Activated gamma-delta T cell (primary cell): ENCODE results near the gene QRFP.

ENCODE experiments used
- DNase-seq: peaks from one replicate; lab custom pipeline; 2025; lab: John Stamatoyannopoulos, UW

Gene QRFP

DNA sequence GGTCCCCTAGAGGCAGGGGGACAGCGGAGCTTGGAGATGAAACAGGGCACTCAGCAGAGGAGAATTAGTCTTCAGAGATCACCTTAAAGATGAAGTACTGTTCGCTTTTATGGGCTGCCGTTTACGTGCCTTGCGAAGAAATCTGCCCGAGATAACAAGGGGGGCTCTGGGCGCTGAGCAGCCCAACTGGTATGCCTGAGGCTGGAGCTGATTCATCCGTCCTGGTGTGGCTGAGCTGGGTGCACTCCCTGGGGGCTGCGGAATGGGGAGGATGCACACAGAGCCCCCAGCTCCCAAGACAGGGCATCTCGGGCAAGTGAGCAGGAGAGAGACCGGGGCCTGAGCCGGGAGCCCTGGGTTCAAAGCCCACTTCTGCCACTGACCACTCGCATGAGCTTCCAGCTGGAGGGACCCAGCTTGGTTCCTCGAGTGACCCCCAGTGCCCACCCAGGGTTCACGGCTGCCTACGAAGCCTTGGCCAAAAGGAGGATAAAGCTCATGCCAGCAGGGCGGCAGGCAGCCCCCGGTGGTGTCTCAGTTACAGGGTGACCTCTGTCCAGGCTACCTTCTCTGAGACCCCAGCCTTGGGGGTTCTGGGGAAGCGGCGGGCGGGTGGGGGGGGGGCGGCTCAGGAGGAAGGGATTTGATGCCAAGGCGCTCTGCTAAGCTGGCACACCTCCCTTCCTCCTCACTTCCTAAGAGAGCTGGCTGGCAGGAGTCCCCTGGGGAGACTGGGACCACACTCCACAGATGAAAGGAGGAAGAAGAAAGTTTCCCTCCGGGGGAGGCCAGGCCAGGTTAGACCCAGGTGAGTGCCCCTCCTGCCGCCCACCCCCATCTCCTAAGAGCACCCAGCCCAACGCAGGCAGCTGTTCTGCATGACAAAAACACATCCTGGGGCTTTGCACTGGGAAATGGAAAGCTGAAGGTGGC, 36.8 kb upstream of the QRFP start:
- DNase-seq = no peak

DNA sequence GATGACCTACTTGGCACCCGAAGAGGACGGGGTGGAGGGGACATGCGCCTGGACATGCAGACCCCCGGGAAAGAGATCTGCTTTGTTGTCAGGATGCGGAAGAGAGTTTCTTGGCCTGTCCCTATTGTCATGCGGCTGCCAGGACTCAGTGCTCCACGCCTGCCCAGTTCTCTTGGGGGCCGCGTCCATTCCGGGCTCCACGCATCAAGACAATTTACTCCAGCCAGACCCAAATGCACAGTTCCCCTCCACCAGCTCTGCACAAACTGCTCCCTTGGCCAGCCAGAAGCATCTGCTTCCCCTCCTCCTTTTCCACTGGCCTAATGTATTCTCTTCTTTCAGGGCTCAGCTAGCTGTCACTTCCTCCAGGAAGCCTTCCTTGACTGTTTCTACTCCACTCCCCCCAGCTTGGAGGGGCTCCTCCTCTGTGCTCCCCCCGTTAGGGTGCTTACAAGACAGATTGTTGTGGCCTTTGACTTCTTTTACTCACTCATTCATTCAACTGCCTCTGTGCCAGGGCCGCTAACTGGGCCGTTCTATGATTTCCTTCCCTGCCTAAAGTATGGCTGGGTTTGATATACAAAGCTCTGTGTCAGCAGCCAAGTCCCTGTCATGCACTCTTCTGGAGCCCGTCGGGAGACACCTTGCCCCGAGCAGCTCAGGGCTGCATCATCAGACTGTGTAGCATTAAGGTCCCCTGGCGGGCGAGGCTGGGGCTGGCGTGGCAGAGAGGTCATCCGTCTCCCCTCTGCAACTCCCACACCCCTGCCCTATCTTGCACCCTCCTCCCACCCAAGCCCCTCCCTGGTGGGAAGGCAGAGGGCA, 35.9 kb upstream of the QRFP start:
- DNase-seq = no peak

DNA sequence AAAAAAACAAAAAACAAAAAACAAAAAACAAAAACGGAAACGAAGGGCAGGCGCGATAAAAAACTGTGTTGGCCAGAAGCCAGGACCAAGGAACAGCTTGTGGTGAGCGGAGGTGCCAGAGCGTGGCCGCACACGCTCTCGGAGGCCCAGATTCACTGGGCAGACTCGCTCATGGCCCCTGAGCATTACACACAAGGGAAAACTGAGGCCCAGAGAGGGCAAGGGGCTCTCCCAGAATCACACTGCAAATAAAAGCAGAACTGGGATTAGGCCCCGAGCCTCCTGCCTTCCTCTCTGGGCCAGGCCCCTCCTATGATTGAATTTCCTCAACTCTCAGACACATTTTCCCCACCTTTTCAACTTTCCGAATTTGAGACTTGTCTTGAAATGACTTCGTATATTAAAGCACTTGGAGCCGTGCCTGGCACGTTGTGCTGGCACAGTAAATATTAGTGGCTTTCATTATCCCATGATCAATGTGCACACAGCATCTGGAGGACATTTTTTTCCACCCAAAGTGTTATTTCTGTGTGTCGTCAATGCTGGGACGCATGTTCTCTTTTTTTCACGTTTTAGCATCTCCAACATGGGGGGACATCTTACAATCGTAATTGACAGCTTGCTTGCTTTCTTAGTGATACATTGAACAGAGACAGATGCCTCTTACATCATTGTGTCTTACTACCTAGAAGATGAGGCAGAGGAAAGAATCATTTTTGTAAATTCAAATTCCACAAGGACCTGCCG, 35.1 kb upstream of the QRFP start:
- DNase-seq = no peak

DNA sequence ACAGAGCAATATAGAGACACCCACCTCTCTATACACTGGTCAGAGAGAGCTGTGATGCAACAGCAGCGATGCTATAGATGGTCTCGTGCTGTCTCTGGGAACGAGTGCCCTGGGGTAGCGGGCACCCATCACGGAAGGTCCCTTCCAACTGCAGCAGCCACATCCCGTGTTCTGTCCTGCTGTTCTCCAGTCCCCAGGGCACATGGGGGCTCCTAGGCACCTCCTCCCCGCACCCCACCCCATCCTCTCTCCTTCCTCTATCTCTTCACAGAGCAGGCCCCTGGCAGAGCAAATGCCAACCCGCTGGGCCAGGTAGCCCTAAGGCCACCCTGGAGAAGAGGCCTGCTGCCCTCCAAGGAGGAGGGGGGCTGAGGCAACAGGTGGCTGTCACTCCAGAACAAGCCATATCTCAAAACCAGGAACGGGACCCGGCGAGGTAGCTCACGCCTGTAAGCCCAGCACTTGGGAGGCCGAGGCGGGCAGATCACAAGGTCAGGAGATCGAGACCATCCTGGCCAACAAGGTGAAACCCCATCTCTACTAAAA, 34.3 kb upstream of the QRFP start:
- DNase-seq = no peak

DNA sequence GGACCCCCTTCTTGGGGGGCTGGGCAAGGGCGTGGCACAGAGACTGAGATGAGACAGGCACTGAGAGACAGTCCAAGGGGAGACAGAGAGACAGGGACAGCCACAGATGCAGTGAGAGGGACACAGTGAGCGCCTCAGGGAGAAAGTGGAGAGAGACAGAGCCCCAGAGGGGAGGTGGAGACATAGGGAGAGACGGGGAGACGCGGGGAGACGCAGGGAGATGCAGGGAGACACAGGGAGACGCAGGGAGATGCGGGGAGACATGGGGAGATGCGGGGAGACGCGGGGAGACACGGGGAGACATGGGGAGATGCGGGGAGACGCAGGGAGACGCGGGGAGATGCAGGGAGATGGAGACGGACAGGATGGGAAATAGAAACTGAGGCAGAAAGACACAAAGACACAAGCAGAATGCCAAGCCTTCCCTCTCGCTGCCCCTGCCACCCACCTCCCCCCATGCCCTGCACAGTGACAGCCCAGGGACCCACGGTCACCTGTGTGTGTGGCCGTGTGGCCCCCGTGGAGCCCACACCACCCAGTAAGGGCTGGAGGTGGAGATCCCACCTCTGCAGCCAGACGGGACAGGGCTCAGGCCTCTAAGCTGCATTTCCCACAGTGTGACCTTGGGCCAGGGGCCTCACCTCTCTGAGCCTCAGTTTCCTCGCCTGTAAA, 33.7 kb upstream of the QRFP start:
- DNase-seq = no peak

DNA sequence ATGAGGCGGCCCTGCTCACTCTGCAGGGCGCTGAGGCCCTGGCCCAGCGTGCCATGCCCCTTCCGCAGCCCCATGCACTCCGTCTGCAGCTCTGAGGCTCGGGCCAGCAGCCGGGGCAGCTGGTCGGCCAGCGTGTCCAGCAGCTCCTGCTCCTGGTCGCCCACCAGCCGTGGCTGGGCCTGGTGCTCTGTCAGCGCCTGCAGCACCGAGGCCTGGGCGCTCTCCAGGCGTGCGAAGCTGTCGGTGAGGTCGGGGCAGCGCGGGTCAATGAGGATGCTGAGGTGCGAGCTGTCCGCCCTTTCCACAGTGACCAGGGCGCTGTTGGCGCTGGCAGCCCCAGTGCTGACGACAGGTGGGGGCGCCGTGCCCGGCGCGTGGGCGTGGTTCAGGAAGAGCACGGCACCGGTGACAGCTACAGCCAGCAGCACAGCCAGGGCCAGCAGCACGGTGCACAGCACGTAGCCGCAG, 33.0 kb upstream of the QRFP start:
- no peak for DNase-seq

DNA sequence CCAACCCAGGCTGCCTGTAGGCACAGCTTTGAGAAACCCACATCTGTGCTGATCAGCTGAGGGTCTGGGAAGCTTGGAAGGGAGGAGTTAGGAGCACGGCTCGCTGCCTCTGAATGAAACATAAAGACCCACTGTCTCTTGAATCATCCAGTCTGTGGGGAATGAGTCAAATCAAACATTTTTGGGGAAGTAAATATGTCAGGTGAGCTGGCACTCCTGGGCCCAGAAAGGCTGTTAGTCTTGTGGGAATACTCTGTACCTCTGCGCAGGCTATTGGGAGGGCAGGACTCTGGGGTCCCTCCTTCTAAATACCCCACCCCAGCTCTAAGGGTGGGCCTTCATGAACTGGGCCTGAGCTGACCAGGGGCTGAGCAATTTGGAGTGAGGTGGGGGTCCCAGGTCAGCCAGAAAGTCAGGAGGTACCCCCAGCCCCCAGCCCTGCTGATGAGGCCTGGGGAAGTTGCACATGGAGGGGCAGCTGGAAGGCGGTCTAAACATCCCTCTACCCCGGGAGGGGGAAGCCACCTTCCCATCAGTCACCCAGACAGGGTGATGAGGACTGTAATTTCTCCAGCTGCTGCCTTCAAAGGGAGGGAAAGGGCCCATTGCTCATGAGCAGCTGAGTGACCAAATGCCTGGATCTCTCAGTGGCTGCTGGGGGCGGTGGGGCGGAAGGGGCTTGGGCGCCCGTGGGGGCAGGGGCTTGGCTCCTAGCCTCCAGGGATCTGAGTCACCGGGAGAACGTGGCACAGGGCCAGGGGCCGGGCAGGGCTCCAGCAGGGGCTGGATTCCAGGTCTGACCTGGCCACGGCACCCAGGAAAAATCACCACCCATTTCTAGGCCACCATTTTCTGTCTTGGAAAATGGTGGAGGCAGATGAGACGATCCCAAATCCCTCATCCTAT, 31.6 kb upstream of the QRFP start:
- DNase-seq = no peak

DNA sequence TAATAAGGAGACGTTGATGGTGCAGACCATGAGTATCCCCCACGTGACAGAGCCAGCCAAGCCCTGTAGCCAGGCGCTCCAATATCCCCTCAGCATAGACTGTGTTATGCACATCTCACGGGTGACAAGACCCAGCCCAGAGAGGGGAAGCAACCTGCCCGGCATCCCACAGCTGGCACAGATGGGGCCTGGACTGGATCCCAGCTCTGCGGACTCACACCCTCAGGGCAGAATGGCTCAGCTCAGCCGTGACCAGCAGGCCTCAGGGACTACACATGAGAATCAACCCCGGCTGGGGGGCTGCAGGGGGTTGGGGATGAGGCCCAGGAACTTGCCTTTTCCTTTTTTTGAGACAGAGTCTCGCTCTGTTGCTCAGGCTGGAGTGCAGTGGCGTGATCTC, 30.7 kb upstream of the QRFP start:
- no peak for DNase-seq

DNA sequence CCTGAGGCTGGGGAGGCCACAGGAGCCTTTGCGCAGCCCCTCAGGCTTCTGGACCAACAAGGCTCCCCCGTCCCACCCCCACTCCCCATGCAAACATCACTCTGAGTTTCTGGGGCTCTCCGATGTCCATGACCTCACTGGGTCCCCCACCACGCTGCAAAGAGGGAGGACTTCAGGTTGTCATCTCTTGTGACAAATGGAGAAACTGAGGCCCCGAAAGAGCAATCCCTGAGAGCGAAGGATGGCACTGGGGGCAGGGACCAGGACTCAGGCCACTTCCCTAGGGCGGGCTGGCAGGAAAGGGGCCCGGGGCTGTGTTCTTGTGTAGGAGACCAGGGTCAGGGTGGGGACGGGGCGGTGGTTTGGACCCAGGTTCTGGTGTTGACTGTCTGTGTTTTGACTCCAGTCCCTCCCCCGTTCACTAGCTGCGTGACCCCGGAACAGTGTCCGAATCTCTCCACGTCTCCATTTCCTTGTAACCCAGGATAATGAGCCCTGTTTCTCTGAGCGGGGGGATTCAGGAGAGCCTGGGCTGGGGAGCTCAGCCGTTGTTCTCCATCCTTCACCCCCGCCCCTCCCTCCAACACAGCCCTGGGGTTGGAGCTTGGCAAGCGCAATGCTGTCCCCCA, 28.6 kb upstream of the QRFP start:
- no peak for DNase-seq

DNA sequence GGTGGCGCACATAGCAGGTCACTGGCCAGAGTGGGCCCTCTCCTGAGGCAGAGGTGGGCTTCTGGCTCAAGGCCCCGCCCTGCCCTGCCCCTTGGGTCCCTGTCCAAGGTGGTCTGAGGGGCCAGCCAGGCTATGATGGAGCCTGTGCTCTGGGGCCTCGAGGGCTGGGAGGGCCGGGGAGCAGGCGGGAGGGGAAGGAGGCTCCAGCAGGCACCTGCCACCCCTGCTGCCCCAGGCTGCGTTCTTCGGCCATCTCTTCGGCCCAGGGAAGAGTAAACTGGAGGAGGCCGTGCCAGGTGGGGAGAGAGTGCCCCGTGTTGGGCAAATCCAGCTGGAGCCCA, 27.8 kb upstream of the QRFP start:
- no peak for DNase-seq

DNA sequence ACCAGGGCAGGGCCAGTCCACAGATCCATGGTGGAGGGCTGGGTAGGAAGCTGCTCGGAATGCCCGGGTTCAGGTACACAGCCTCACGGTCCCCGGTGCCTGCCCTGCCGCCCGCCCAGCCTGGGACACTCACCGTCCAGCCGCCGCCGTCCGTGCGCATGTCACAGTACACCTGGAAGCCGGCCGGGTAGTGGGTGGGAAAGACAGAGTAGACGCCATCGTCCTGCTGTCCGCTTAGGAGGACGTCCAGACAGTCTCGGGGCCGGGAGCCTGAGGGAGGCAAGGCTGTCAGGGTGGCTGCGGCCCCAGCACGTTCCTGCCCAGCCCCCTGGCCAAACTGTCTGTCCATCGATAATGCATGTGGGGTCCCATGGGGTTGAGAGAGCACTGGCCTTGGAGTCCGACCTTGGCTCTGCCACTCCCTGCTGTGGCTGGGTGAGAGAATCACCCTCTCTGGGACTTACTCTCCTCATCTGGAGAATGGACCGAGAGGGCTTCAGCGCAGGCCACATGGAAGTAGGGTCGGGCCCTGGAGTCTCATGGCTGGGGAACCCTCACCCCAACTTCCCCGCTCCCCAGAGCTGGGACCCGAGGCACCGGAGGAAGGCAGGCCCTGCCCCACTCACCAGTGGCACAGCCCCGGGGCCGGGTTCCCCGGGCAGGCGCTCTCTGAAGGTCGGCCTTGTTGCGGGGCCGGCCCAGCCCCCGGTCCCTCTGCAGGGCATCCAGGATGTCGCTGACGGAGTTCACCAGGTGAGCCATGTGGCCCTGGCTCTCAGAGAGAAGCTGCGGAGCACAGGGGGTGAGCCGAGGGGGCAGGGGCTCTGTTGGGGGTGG, 27.2 kb upstream of the QRFP start:
- DNase-seq = no peak

DNA sequence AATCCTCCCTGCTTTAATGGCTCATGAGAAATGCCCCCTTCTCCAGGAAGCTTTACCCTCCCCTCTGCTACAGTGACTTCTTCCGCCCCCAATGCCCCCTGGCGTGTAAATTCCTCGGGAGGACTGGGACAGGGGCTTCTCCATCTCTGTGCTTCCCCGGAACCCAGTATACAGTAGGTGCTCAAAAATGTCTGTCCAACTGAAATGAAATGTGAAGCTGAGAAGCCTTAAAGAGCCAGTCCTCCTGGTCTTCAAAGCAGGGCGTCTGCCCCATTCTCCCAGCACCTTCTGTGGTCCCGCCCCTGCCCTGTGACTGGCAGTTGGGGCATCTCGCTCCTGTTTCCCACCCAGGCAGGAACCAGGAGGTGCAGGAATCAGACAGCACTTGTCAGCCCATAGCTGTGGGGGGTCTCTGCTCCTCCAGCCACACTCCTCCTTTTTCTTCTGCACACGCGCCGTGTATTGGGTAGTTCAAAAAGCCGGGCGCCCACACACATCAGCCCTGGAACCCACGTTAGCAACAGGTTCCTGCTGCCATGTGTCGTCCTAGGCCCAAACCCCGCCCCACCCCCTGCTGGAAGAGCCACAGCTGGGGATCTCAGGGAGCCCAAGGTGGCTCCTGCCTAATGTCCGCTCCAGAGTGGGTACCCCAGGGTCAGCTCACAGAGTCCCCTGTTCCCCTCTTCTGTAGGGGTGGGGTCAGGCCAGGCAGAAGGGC, 26.4 kb upstream of the QRFP start:
- no peak for DNase-seq

DNA sequence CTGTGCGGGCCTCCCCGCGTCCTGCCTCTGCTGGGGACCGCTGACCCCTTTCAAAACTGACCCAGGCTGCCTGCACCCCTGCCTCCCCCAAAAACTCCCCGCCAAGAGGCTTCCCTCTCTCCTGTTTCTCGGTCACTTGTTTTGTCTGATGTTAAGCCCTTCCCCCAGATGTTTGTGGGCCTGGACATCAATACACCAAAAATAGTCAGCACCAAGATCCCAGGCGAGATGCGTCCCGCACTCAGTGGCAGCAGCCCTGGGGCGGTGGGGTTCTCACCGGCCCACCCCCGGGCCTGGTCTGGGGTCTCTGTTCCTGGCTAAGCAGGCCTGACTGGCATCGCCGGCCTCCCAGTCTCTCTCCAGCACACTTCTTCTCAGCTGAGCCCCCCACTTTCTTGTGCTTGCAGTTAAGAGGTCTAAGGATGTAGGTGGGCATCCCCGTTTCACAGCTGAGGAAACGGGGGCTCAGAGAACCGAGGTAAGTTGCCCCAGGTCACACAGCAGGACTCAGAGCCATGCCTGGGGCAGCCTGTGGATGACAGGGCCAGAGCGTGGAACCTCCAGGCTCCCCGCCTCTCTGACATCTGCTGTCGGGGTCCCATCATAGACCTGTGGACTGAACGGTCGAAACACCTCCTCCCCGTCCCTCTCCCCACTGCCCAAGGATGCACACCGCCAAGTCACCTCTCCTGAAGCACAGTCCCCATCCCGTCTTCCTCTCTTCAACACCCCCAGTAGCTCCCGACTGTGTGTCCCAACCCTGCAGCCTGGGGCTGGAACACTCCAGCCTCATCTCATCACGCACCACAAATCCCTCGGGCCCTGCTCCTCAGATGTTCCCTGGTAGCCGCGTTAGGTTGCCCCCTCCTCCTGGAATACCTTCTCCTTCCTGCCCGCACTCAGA, 25.6 kb upstream of the QRFP start:
- DNase-seq = no peak

DNA sequence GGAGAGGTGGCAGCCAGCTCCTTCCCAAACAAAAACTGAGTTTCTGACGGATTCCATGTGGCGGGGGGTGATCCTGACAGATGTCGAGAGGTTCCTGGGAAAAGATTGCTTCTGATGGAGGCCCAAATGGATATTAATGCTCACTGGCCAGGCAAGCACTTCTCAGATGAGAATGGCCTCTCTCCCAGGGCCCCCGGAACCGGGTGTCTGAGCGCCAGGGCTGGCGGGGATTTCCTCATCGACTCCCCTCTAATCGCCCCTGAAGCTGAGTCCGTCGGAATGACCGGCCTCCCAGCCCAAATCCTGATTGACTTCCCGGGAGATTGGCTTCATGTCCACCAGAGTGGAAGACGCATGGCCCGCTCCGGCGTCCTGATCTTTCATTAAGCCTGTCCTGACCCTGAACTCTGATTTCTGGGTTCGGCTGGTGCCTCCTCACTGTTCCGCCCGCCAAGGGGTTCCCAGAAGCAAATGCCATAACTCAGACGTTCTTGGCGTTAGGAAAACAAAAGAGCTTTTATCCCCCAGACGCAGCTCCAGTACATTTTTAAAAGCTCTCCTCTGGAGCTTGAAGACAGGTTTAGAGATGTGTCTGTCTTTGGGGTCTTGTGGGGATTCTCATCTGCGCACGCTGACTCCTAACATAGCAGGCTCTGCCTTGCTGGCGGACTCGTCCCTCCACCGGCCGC, 24.8 kb upstream of the QRFP start:
- no peak for DNase-seq

DNA sequence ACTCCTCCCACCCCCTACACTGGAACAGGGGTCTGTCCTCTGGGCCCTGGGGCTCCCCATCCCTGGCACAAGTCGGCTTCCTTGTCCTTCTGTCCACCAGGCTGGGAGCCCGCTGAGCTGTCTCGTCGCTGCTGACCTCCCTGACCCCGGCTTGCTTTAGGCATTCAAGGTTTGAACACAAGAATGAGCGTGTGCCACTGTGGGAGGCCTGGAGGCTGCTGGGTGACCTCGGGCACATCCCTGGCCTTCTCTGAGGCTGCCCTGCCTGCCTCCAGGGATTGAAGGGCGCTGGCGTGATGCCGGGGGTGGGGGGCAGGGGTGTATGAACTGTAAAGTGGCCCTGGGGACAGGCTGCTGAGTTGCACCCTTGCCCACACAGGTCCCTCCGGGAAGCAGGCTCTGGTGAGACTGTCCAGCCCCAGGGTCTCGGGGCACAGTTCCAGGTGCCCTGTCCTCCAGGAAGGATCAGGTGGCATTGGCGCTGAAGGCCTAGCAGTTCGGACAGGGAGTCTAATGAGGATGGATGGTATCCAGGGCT, 24.2 kb upstream of the QRFP start:
- DNase-seq = no peak

DNA sequence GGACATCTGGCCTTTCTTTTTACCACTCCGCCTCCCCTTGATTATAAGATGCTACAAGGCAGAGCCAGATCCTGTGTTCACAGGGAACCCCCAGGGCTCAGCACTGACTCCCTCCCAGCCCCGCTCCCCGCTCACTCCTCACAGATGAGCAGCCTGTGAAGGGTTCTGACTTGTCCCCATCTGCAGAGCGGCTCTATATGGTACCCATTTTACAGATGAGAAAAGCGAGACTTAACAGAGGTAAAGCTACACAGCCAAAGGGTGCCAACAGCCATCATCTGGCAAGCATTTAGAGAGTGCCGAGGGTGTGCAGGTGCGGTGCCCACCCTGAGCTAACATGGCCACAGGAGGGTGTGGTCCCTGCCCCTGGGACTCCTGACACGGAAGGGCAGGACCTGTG, 23.6 kb upstream of the QRFP start:
- no peak for DNase-seq
